Upper lobe of right lung (tissue), 1 donor: ENCODE data around the gene MARCKSL1. TPM values are rescaled to one million over a fixed set of nuclear protein-coding genes. Genes with fewer than 3 reads are reported as not detected.
"Not testable (repeated sequence)": the region's sequence is repeated elsewhere in the genome, so short reads cannot be mapped to it uniquely, and the experiment has no call there.

Experiments used
- ATAC-seq: fragments of 200-7000 bp; cut with Tn5 transposase; one replicate; pipeline ENCODE4 v1.9.1; 2020; ENCODE audit warnings: mild to moderate bottlenecking, moderate library complexity
- DNase-seq: peaks from one replicate; pipeline ENCODE4 v3.0.0-alpha.2; 2020
- H3K27ac ChIP-seq: fragments of 200-600 bp; one replicate; pipeline ENCODE4 v1.8.0; 2022
- H3K27me3 ChIP-seq: fragments of 200-600 bp; one replicate; pipeline ENCODE4 v1.8.0; 2022; ENCODE audit warnings: mild to moderate bottlenecking
- H3K36me3 ChIP-seq: fragments of 200-600 bp; one replicate; pipeline ENCODE4 v1.8.0; 2022
- H3K4me1 ChIP-seq: fragments of 200-600 bp; one replicate; pipeline ENCODE4 v1.8.0; 2022
- H3K4me3 ChIP-seq: fragments of 200-600 bp; one replicate; pipeline ENCODE4 v1.8.0; 2022; ENCODE audit warnings: mild to moderate bottlenecking
- H3K9me3 ChIP-seq: fragments of 200-600 bp; one replicate; pipeline ENCODE4 v1.8.0; 2022
- intact Hi-C: fragments of 100-400 bp; cut with DNase I; formaldehyde crosslinking; loops from one replicate; pipeline ENCODE4 v1.11.0; 2022
- total RNA-seq: library from RNA; stranded (reverse); fragmentation: NEBNext Ultra II Directional; extraction: Animal tissue kit (Norgen Biotek cat#: 25700); gene quantifications from one replicate; pipeline ENCODE4 v1.2.1, GENCODE V29; 2021
- TF ChIP-seq, protein P1 (sequence below): fragments of 200-600 bp; IDR thresholded peaks from one replicate; pipeline ENCODE4 v1.8.0; 2022; ENCODE audit warnings: antibody characterized with exemption
- donor health status: DM: no; HTN: yes; CAD: no; lungs with severe emphysema.

Gene MARCKSL1
- total RNA-seq, 1 donor from 2014 or later: 44.5 TPM

GRCh38 chr1:32356478-32356877 is 20.4 kb upstream of the MARCKSL1 start:
- TF ChIP-seq, protein P1, sequence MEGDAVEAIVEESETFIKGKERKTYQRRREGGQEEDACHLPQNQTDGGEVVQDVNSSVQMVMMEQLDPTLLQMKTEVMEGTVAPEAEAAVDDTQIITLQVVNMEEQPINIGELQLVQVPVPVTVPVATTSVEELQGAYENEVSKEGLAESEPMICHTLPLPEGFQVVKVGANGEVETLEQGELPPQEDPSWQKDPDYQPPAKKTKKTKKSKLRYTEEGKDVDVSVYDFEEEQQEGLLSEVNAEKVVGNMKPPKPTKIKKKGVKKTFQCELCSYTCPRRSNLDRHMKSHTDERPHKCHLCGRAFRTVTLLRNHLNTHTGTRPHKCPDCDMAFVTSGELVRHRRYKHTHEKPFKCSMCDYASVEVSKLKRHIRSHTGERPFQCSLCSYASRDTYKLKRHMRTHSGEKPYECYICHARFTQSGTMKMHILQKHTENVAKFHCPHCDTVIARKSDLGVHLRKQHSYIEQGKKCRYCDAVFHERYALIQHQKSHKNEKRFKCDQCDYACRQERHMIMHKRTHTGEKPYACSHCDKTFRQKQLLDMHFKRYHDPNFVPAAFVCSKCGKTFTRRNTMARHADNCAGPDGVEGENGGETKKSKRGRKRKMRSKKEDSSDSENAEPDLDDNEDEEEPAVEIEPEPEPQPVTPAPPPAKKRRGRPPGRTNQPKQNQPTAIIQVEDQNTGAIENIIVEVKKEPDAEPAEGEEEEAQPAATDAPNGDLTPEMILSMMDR: no peak
- Histone ChIP-seq H3K27me3 (no peaks in the 10 kb centered on the region), H3K27ac (no peak overlapping the region), H3K4me1 (peaks cover 29% of the 10 kb centered on the region), H3K36me3 (no peaks in the 10 kb centered on the region), H3K9me3 (no peaks in the 10 kb centered on the region), H3K4me3 (no peak overlapping the region)
- intact Hi-C loops: no loop called here
- ATAC-seq (no peak), DNase-seq (no peak)

GRCh38 chr1:32355778-32356177 is 19.7 kb upstream of the MARCKSL1 start:
- DNase-seq, H3K27ac ChIP-seq, intact Hi-C loops, H3K27me3 ChIP-seq, H3K36me3 ChIP-seq, H3K4me3 ChIP-seq, H3K9me3 ChIP-seq, ATAC-seq: not testable (repeated sequence)
- peaks cover 32% of the 10 kb centered on the region for H3K4me1 ChIP-seq

GRCh38 chr1:32353886-32354570 is 18.0 kb upstream of the MARCKSL1 start:
- ATAC-seq (no peak), DNase-seq (no peak)
- Histone ChIP-seq H3K36me3 (no peaks in the 10 kb centered on the region), H3K4me3 (no peak overlapping the region), H3K4me1 (peaks cover 46% of the 10 kb centered on the region), H3K27me3 (no peaks in the 10 kb centered on the region), H3K27ac (peak overlapping the region; percentile 84), H3K9me3 (no peaks in the 10 kb centered on the region)
- TF ChIP-seq, protein P1: no peak
- intact Hi-C loops: no loop called here

GRCh38 chr1:32353431-32353830 is 17.4 kb upstream of the MARCKSL1 start:
- intact Hi-C loops: no loop called here
- DNase-seq (no peak), ATAC-seq (no peak)
- H3K27me3 ChIP-seq: no peaks in the 10 kb centered on the region
- peak overlapping the region; percentile 84 for H3K27ac ChIP-seq
- H3K9me3 ChIP-seq: no peaks in the 10 kb centered on the region
- peaks cover 52% of the 10 kb centered on the region for H3K4me1 ChIP-seq
- TF ChIP-seq, protein P1: no peak
- H3K4me3 ChIP-seq: no peak overlapping the region
- no peaks in the 10 kb centered on the region for H3K36me3 ChIP-seq

- TF ChIP-seq, protein P1: no peak
- Histone ChIP-seq H3K27ac (peak overlapping the region; percentile 84), H3K27me3 (no peaks in the 10 kb centered on the region), H3K4me3 (no peak overlapping the region), H3K36me3 (no peaks in the 10 kb centered on the region), H3K9me3 (no peaks in the 10 kb centered on the region), H3K4me1 (peaks cover 53% of the 10 kb centered on the region)
- DNase-seq (no peak), ATAC-seq (no peak)
- intact Hi-C loops: no loop called here
Observed at GRCh38 chr1:32352831-32353383, 16.9 kb upstream of the MARCKSL1 start.

DNA sequence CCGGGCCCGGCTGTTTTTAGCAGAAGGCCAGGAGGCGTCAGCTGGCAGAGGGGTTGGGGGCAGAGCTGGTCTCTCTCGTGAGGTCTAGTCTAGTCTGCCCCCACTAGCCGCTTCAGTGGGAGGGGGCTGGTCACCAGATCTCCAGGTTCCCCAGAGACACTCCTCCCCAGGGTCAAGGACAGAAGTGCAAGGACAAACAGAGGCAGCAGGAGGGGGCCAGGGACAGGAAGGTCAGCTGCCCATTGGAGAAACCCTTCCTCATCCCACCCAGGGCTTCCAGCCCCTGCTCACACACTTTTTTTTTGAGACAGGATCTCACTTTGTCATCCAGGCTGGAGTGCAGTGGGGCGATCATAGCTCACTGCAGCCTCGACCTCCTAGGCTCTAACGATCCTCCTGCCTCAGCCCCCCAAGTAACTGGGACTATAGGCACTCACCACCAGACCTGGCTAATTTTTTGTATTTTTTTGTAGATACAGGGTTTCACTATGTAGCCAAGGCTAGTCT is 16.3 kb upstream of the MARCKSL1 start:
- Histone ChIP-seq H3K36me3 (no peaks in the 10 kb centered on the region), H3K9me3 (no peaks in the 10 kb centered on the region), H3K4me3 (peak overlapping the region; percentile 65), H3K27me3 (no peaks in the 10 kb centered on the region), H3K27ac (peak overlapping the region; percentile 84), H3K4me1 (peaks cover 53% of the 10 kb centered on the region)
- DNase-seq: no peak
- TF ChIP-seq, protein P1: no peak
- no peak for ATAC-seq
- intact Hi-C loops: no loop called here
